HG03520 (cell line): ENCODE data around the gene BLACAT1.

Source experiments
- ATAC-seq: cut with Tn5 transposase; IDR thresholded peaks from one replicate; pipeline ENCODE4 v1.9.1; 2021; ENCODE audit warnings: mild to moderate bottlenecking, moderate library complexity; ENCODE audit not compliant: unreplicated experiment

BLACAT1 gene

GRCh38 chr1:205456868-205457745, 1.3 kb upstream of the BLACAT1 start:
- ATAC-seq: no peak

- ATAC-seq: no peak
Measured at GRCh38 chr1:205456383-205456867, 580 bp upstream of the BLACAT1 start.

- no peak for ATAC-seq
Measured at GRCh38 chr1:205454903-205455335, 926 bp downstream of the BLACAT1 start.

GRCh38 chr1:205453466-205453865, 2.4 kb downstream of the BLACAT1 start:
- no peak for ATAC-seq

- ATAC-seq: no peak
Measured at GRCh38 chr1:205452933-205453332, 2.9 kb downstream of the BLACAT1 start.

GRCh38 chr1:205452364-205452763, 3.5 kb downstream of the BLACAT1 start:
- no peak for ATAC-seq

GRCh38 chr1:205451759-205452164, 4.1 kb downstream of the BLACAT1 start:
- no peak for ATAC-seq

- no peak for ATAC-seq
Measured at GRCh38 chr1:205451202-205451601, 4.6 kb downstream of the BLACAT1 start.

- ATAC-seq: no peak
Measured at GRCh38 chr1:205450448-205450847, 5.4 kb downstream of the BLACAT1 start.

- ATAC-seq: no peak
Measured at GRCh38 chr1:205449750-205450443, 5.9 kb downstream of the BLACAT1 start.

- ATAC-seq: no peak
Measured at GRCh38 chr1:205449254-205449749, 6.5 kb downstream of the BLACAT1 start.

- ATAC-seq: no peak
Measured at GRCh38 chr1:205448540-205449253, 7.1 kb downstream of the BLACAT1 start.

GRCh38 chr1:205447457-205448341, 8.1 kb downstream of the BLACAT1 start:
- no peak for ATAC-seq

- no peak for ATAC-seq
Measured at GRCh38 chr1:205446828-205447227, 9.0 kb downstream of the BLACAT1 start.

GRCh38 chr1:205445646-205445935, 10.3 kb downstream of the BLACAT1 start:
- ATAC-seq: no peak

GRCh38 chr1:205444931-205445645, 10.8 kb downstream of the BLACAT1 start:
- ATAC-seq: no peak

- no peak for ATAC-seq
Measured at GRCh38 chr1:205444300-205444930, 11.4 kb downstream of the BLACAT1 start.

GRCh38 chr1:205443585-205444299, 12.1 kb downstream of the BLACAT1 start:
- no peak for ATAC-seq
